OCI-LY3 (cell line): Measurements from ENCODE around the gene C2orf92.

Experiments
- EZH2phosphoT487 ChIP-seq: fragments of 200-600 bp; shearing (Covaris generic); IDR thresholded peaks from 2 replicates; pipeline ENCODE4 v1.6.1; 2018; ENCODE audit warnings: antibody characterized with exemption, mixed run types, low read depth
- TF ChIP-seq, protein P1 (sequence below): fragments of 200-600, 300-600 bp; sonication (generic); IDR thresholded peaks from 2 replicates; pipeline ENCODE4 v1.5.1; 2014; ENCODE audit warnings: antibody characterized with exemption, low read length, low read depth

DNA sequence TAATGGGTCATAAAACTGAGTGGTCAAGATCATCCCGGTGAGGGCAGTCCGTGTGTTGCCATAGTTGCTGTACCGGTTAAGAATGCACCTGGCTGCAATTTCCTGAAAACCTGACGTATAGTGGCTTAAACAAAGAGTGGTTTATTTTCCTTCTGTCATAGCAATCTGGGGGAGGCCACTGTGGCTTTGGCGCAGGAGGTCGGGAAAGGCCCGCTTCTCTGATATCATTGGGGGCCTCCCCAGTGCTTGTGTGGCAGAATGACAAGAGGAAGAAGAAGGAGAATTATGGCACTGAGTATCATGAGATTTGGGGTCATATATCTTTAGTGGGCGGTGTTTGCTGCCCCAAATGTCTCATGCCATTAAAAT is 4.4 kb downstream of the C2orf92 start:
- TF ChIP-seq, protein P1, sequence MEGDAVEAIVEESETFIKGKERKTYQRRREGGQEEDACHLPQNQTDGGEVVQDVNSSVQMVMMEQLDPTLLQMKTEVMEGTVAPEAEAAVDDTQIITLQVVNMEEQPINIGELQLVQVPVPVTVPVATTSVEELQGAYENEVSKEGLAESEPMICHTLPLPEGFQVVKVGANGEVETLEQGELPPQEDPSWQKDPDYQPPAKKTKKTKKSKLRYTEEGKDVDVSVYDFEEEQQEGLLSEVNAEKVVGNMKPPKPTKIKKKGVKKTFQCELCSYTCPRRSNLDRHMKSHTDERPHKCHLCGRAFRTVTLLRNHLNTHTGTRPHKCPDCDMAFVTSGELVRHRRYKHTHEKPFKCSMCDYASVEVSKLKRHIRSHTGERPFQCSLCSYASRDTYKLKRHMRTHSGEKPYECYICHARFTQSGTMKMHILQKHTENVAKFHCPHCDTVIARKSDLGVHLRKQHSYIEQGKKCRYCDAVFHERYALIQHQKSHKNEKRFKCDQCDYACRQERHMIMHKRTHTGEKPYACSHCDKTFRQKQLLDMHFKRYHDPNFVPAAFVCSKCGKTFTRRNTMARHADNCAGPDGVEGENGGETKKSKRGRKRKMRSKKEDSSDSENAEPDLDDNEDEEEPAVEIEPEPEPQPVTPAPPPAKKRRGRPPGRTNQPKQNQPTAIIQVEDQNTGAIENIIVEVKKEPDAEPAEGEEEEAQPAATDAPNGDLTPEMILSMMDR: no peak
- TF ChIP-seq EZH2phosphoT487: no peak
